Stimulated activated CD4-positive, alpha-beta T cell treated with anti-CD3 and anti-CD28 coated beads, TNF-alpha, amount 100 ng/mL, for 48 hours (primary cell): ENCODE data around the gene SGCD.

Experiments
- DNase-seq, 3 donors: peaks; one replicate each; pipeline ENCODE4 v3.0.0-alpha.2; 2020; ENCODE audit warnings: low read depth in 3 of 3

Gene SGCD

DNA sequence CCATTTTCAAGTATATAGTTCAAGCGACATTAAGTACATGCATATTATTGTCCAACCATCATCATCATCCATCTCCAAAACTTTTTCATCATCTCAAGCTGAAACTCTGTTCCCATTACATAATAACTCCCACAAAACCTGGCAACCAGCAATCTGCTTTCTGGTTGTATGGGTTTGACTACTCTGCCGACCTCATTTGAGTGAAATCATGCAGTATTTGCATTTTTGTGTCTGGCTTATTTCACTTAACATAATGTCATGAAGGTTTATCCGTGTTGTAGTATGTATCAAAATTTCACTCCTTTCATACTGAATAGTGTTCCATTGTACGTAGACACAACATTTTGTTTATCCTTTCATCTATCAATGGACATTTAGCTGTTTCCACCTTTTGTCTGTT is 74.8 kb downstream of the SGCD start:
- DNase-seq, result no peak

DNA sequence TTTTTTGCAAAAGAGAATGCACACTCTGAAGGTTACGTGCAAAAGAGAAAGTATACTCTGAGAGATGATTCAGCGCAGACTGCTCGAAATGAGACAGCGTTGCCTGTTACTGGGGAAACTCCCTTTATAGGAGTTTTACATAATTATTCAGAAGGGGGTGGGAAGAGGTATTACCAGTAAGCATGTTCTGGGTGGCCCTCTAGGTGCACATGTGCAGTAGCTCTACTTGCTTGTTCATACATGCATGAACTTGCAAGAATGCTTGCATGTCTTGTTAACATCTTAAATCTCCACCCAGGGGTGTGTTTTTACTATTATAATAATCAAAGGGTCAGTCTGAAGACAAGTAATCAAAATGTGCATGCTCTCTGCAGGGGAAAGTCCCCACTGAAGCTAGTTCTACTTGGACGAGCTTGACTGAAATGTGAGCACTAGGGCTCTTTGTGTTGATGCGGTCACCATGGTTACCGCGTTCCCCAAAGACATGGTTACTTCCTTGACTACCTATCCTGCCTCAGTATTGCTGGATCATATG is 75.5 kb downstream of the SGCD start:
- peak; percentile 6 to 29 (median 11) for DNase-seq

- DNase-seq, result no peak
Observed at GRCh38 chr5:156405988-156406387, 79.0 kb downstream of the SGCD start.

- DNase-seq, result no peak
Observed at GRCh38 chr5:156407251-156407650, 80.3 kb downstream of the SGCD start.

DNA sequence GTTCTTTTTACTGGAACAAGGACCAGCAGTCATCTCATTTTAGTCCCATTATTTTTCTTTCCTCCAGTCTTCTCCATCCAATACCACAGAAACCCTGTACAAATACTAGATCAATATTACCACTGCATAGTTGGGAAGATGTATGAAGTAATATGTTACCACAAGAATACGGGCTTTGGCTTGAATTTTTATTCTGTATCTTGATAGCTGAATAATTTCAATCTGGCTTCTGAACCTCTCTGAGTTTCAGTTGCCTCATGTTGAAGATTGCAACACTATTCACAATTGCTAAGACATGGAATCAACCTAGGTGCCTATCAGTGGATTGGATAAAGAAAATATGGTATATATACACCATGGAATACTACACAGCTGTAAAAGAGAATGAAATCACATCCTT is 82.9 kb downstream of the SGCD start:
- DNase-seq, result no peak

DNA sequence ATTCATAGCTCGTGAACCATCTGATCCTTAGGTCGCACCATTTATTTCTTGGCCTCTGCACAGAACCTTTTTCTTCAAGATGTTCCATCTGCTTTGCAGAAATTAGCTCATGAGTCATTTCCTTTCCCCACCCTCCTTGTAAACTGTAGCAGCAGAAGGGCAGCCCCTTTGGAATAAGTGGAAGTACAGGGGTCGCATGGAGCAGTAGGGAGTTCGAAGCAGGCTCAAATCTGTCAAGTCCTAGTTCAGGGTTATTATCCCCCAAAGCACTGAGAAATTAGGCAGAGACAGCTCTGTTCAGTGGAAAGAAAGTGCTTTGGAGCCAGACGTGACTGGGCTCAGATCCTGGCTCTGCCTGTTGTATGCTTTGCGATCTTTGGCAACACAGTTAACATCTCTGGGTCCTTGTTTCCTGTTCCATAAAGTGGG is 84.2 kb downstream of the SGCD start:
- DNase-seq, result no peak

DNA sequence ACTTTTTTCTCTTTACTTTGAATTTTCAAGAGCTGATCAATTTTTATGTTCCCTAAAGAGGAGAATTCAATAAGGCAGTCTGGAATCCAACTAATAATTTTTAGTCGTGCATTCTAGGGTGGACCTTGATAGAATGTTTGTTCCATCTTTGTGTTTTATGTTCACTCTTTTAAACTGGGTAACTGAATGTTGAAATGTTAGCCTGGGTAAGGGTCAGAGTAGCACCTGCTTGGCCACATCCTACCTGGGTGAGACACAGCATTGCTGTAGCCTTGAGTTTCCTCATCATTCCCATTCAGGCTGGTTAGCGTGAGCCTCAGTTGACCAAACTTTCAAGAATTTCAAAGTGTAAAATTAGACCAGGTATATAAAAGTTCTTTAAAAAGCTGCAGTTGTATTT is 85.0 kb downstream of the SGCD start:
- no peak for DNase-seq

DNA sequence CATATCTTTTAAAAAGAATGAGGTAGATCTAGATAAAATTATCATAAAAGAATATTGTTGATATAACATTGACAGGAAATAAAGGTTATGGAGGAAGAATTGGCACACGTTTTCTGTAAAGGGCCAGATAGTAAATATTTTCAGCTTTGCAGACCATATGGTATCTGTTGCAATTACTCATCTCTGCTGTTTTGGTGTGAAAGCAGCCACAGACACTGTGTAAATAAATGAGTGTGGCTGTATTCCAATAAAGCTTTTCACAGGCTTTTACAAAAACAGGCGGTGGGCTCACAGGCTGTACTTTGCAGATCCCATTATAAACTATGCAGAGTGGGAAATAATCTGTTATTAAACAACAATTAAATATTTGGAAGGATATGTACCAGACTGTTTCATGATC is 87.4 kb downstream of the SGCD start:
- DNase-seq, result no peak

DNA sequence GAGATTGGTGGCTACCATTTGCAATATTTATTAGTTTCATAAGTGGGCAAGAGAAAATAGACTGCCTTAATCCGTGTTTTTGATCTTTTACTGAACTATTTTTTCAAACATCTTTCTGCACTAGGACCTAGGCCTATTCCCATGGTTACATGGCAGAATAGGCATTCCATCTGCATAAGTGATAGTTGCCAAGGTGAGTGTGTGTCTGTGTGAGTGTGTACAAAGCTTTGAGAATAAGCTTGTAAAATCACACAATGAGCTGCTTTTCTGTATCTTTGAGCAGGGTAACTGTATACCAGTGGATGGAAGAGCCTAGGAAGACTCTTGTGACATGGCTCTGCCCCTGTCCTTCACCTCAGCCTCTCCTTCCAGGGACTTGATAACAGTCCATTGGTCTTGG is 92.7 kb downstream of the SGCD start:
- DNase-seq, result no peak

GRCh38 chr5:156420665-156421064 is 93.7 kb downstream of the SGCD start:
- DNase-seq, result no peak

- DNase-seq, result no peak
Observed at GRCh38 chr5:156421798-156422197, 94.8 kb downstream of the SGCD start.

GRCh38 chr5:156423597-156423996 is 96.6 kb downstream of the SGCD start:
- no peak for DNase-seq

GRCh38 chr5:156427315-156427714 is 100.4 kb downstream of the SGCD start:
- no peak for DNase-seq

DNA sequence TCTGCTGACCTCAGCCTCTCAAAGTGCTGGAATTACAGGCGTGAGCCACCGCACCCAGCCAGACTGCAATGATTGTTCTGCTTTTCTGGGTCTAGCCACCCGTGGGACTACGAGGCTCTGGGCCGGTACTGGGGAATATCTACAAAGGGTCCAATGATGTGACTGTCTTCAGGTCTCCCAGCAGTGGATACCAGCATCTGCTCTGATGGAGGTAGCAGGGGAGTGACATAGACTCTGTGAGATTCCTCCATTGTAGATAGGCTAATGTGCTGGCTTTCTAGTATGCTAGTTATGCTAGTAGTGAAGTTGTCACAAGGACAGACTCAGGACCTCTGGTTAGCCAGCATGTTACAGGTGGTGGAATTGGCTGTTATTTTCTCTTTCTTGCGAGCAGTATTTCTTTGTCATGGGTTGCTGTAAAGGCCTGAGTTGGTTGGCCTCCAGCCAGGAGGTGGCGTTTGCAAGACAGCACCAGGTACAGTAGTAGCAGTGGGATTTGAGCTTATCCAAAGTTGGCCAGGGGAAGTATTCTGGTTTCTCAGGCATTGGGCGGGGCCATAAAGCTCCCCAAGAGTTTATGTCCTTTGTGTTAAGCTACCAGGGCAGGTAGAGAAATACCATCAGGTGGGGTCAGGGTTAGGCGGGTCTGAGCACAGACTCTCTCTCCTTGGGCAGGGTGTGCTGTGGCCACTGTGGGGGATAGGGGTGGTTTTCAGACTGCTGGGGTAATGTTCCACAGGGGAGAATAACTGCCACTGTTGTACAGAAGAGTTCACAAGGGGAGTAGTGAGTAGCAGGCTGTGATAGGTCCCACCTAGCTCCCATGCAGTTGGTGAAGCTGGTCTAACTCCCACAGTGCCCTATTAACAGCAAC is 105.2 kb downstream of the SGCD start:
- no peak for DNase-seq

- no peak for DNase-seq
Observed at GRCh38 chr5:156432830-156433105, 105.8 kb downstream of the SGCD start.

- no peak for DNase-seq
Observed at GRCh38 chr5:156434471-156434870, 107.5 kb downstream of the SGCD start.

DNA sequence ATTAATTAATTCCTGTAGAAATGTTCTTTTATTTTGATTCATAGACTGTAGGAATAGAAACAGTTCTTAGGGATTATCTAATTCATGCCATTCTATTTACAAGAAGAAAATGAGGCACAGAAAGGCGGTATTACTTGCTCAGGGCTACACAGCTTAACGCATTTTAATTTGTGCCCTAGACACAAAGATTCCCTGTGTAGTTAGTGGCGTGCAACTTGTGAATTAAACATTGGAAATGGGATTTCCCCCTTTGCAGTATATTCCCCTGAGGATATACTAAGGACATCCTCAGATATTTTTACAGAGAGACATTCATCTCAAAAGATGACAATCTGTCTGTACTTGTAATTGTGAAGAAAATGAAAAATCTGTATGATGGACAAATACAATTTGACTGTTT is 108.1 kb downstream of the SGCD start:
- DNase-seq, result no peak

GRCh38 chr5:156438076-156438475 is 111.1 kb downstream of the SGCD start:
- no peak for DNase-seq

- no peak for DNase-seq
Observed at GRCh38 chr5:156444753-156445291, 117.9 kb downstream of the SGCD start.

- no peak for DNase-seq
Observed at GRCh38 chr5:156446526-156446925, 119.6 kb downstream of the SGCD start.

DNA sequence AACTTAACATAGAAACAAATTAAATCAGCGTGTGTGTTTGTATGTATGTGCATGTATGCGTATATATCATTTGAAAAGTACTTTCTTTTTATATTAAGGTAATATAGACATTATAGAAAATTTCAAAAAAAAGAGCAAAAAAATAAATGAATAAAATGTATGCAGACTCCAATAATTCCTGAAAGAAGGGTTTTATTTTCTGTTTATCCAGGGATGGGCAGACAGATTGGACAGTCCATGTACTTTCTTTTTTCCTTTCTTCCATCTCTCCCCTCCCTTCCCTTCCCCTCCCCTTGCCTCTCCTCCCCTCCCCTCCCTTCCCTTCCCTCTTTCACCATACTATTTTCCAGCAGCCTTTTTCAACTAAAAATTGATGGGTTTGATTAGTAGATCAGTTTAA is 123.8 kb downstream of the SGCD start:
- DNase-seq, result no peak

- no peak for DNase-seq
Observed at GRCh38 chr5:156451505-156451904, 124.5 kb downstream of the SGCD start.

DNA sequence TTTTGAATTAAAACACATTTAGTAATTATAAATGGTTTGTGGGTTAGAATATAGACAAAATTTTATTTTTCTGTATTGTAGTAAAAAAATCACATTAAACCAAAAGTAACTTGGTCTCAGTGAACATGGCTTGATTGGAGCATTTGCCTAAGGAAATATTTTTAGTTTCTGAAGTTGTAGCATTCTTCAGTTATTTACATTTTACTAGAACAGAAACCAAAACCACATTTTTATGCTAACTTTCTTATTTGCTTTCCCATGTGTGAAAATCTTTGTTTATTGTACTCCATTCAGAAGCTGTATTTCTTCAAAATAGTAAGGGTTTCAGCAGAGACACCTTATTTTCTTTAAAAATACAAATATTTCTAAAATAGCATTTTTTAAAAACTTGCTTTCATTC is 129.9 kb downstream of the SGCD start:
- no peak for DNase-seq
